Esophagus muscularis mucosa (tissue), 4 donors: ENCODE results near the gene PAX5. TPM values are rescaled to one million over a fixed set of nuclear protein-coding genes. Genes with fewer than 3 reads are reported as not detected.

Experiments
- DNase-seq: peaks from one replicate; pipeline ENCODE4 v3.0.0-alpha.2; 2017; ENCODE audit errors: extremely low spot score
- H3K27ac ChIP-seq, 4 donors: fragments of 200-600 bp; sonication (generic); replicated peaks in 1 of 4; 1 replicate in 3 of 4; 2 replicates in 1 of 4; pipeline ENCODE4 v1.5.1; 2016 to 2019; ENCODE audit warnings: mild to moderate bottlenecking in 1 of 4
- H3K27me3 ChIP-seq, 4 donors: fragments of 200-600 bp; sonication (generic); one replicate each; pipeline versions ENCODE4 v1.5.1 to v1.6.0; 2016 to 2019
- H3K36me3 ChIP-seq, 4 donors: fragments of 200-600 bp; sonication (generic); one replicate each; pipeline ENCODE4 v1.5.1; 2016 to 2019
- H3K4me1 ChIP-seq, 4 donors: fragments of 200-600 bp; sonication (generic); one replicate each; pipeline ENCODE4 v1.5.1; 2016 to 2019
- H3K4me3 ChIP-seq, 4 donors: fragments of 200-600 bp; sonication (generic); 1 replicate in 2 of 4; 2 replicates in 2 of 4; pipeline ENCODE4 v1.5.1; 2016 to 2019; ENCODE audit warnings: mild to moderate bottlenecking in 4 of 4, moderate library complexity in 1 of 4
- H3K9me3 ChIP-seq, 4 donors: fragments of 200-600 bp; sonication (generic); 1 replicate in 3 of 4; 2 replicates in 1 of 4; pipeline ENCODE4 v1.5.1; 2016 to 2019
- EP300 ChIP-seq: sonication (generic); formaldehyde crosslinking; IDR thresholded peaks from one replicate; pipeline ENCODE4 v1.6.1; 2017; ENCODE audit warnings: antibody characterized with exemption
- POLR2A ChIP-seq: fragments of 450-650 bp; IDR thresholded peaks from one replicate; pipeline ENCODE4 v1.6.1; 2017; ENCODE audit warnings: antibody characterized with exemption, moderate library complexity, mild to moderate bottlenecking, low read depth
- POLR2AphosphoS5 ChIP-seq, 2 donors: sonication (generic); formaldehyde crosslinking; IDR thresholded peaks; one replicate each; pipeline ENCODE4 v1.6.1; 2017; ENCODE audit warnings: antibody characterized with exemption in 2 of 2
- WGBS: methylation state at CpG from one replicate; pipeline ENCODE4 v1.1.5; 2018; 5-methylcytosine and 5-hydroxymethylcytosine counted together
- intact Hi-C: fragments of 100-400 bp; cut with DNase I; formaldehyde crosslinking; loops from one replicate; pipeline ENCODE4 v1.15.1; 2023
- total RNA-seq, 4 donors: library from RNA; depleted of rRNA; stranded (reverse); fragments of >200 nt; gene quantifications; one replicate each; pipeline versions ENCODE4 v1.1.0 to v1.2.1, GENCODE V29; 2016
- TF ChIP-seq, protein P1 (sequence below), 3 experiments: fragments of 200-600 bp in 2 of 3; fragments of 450-650 bp in 1 of 3; sonication (generic) in 2 of 3; IDR thresholded peaks; one replicate each; pipeline ENCODE4 v1.5.1; 2017 to 2019; ENCODE audit warnings: antibody characterized with exemption in 3 of 3, mild to moderate bottlenecking in 2 of 3, moderate library complexity in 1 of 3

Gene PAX5
- total RNA-seq, 4 donors from 2014 or later: 0.17 TPM; not detected in 3

DNA sequence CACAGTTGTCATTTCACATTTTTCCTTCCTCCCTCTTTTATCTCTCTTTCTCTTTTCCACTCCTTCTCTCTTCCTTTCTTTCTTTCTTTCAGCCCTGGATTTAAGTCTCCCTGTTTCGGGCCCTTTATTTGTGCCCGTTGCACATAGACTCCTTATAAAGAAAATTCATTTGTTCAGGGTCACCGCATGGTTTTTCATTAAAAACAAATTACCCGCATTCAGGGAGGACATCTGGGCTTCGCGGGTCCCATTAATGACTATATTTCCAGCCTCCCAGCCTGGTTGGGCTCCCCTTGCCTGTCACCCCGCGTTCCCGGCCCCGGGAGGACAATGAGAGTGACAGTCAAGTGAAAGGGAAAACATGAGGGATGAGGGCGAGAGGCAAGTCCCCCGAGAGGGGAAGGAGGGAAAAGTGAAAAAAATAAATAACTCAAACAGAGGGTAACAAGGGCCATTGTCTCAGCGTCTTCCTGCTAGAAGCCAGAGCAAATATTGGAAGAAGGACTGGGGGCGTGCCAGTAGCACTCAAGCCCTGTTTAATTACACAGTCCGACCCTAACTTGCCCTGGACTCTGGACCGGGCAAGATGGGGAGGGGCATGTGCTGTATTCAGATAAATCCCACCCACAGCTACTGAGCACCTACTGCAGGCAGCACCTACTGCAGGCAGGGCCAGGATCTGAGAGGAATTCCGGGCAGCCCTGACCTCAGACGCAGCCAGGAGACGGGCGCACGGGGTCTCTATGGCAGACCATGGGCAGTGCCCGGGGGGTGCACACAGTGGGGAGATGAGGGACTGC, 166.2 kb downstream of the PAX5 start:
- 58% methylated on average over 22 of the region's 22 CpGs for WGBS
- Histone ChIP-seq H3K36me3 (no peaks in the 10 kb centered on the region), H3K4me1 (no peaks in the 10 kb centered on the region), H3K27me3 (peaks cover 0 to 35% (median 0%) of the 10 kb centered on the region in 4 donors), H3K9me3 (no peaks in the 10 kb centered on the region), H3K27ac (no peak overlapping the region), H3K4me3 (no peak overlapping the region)
- no peak for TF ChIP-seq POLR2AphosphoS5 (IDR thresholded peaks at IDR 0.05)
- TF ChIP-seq, protein P1, sequence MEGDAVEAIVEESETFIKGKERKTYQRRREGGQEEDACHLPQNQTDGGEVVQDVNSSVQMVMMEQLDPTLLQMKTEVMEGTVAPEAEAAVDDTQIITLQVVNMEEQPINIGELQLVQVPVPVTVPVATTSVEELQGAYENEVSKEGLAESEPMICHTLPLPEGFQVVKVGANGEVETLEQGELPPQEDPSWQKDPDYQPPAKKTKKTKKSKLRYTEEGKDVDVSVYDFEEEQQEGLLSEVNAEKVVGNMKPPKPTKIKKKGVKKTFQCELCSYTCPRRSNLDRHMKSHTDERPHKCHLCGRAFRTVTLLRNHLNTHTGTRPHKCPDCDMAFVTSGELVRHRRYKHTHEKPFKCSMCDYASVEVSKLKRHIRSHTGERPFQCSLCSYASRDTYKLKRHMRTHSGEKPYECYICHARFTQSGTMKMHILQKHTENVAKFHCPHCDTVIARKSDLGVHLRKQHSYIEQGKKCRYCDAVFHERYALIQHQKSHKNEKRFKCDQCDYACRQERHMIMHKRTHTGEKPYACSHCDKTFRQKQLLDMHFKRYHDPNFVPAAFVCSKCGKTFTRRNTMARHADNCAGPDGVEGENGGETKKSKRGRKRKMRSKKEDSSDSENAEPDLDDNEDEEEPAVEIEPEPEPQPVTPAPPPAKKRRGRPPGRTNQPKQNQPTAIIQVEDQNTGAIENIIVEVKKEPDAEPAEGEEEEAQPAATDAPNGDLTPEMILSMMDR (IDR thresholded peaks at IDR 0.05): no peak
- no peak for TF ChIP-seq EP300
- no peak for TF ChIP-seq POLR2A
- DNase-seq: no peak
- intact Hi-C loops: no loop called here

DNA sequence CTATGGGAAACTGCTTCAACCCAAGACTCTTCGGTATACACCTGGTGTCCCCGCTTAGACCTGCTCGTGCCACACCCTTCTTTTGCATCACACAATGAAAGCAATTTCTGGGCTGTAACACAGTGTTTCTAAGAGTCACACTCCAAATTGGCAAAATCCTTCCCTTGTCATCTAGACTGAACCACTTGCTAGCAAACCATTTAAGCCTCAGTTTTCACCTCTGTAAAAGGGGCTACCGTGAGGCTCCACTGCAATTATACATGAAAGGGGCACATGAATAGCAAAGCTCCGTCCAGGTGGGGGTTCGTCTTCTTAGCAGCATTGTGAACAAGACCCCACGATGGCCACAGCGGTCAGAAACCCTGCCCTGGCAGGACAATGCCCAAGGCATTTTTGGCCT, 166.8 kb downstream of the PAX5 start:
- H3K9me3 ChIP-seq: no peaks in the 10 kb centered on the region
- intact Hi-C loops: no loop called here
- 93% methylated on average over 7 of the region's 8 CpGs for WGBS
- H3K36me3 ChIP-seq: no peaks in the 10 kb centered on the region
- H3K4me1 ChIP-seq: no peaks in the 10 kb centered on the region
- no peak overlapping the region for H3K27ac ChIP-seq
- no peak overlapping the region for H3K4me3 ChIP-seq
- TF ChIP-seq EP300 (no peak), POLR2A (no peak), POLR2AphosphoS5 (IDR thresholded peaks at IDR 0.05) (no peak)
- TF ChIP-seq, protein P1 (IDR thresholded peaks at IDR 0.05): no peak
- DNase-seq: no peak
- H3K27me3 ChIP-seq: peaks cover 0 to 41% (median 0%) of the 10 kb centered on the region in 4 donors

GRCh38 chr9:36866840-36867239, 167.2 kb downstream of the PAX5 start:
- DNase-seq: no peak
- TF ChIP-seq EP300 (no peak), POLR2A (no peak)
- TF ChIP-seq, protein P1 (IDR thresholded peaks at IDR 0.05): no peak
- H3K27me3 ChIP-seq: peaks cover 0 to 45% (median 0%) of the 10 kb centered on the region in 4 donors
- H3K9me3 ChIP-seq: no peaks in the 10 kb centered on the region
- no peak overlapping the region for H3K27ac ChIP-seq
- H3K4me1 ChIP-seq: no peaks in the 10 kb centered on the region
- no peak overlapping the region for H3K4me3 ChIP-seq
- intact Hi-C loops: no loop called here
- no peaks in the 10 kb centered on the region for H3K36me3 ChIP-seq
- 89% methylated on average over 6 of the region's 7 CpGs for WGBS

- TF ChIP-seq POLR2A (no peak), POLR2AphosphoS5 (IDR thresholded peaks at IDR 0.05) (no peak), EP300 (no peak)
- TF ChIP-seq, protein P1 (IDR thresholded peaks at IDR 0.05): no peak
- DNase-seq: no peak
- Histone ChIP-seq H3K9me3 (no peaks in the 10 kb centered on the region), H3K36me3 (no peaks in the 10 kb centered on the region), H3K4me3 (no peak overlapping the region), H3K4me1 (no peaks in the 10 kb centered on the region), H3K27ac (no peak overlapping the region), H3K27me3 (peaks cover 0 to 51% (median 0%) of the 10 kb centered on the region in 4 donors)
- intact Hi-C loops: no loop called here
- 90% methylated on average over 18 of the region's 20 CpGs for WGBS
Measured at GRCh38 chr9:36865731-36866635, 168.1 kb downstream of the PAX5 start.
